Stimulated activated naive CD8-positive, alpha-beta T cell treated with anti-CD3 and anti-CD28 coated beads, Interleukin-15, Interleukin-2, amounts not matched to agents 100 ng/mL and 50 ng/mL, for 24 hours (primary cell): ENCODE results near the gene ZCCHC8.
"Not testable (repeated sequence)": the region's sequence is repeated elsewhere in the genome, so short reads cannot be mapped to it uniquely, and the experiment has no call there.

Experiments
- H3K27ac Mint-ChIP-seq: one replicate; pipeline ENCODE4 v1.8.0; 2021; ENCODE audit warnings: mild to moderate bottlenecking, mixed read lengths
- H3K27me3 Mint-ChIP-seq: one replicate; pipeline ENCODE4 v1.8.0; 2021; ENCODE audit warnings: mixed read lengths
- H3K36me3 Mint-ChIP-seq: one replicate; pipeline ENCODE4 v1.8.0; 2021; ENCODE audit warnings: low read depth, mixed read lengths
- H3K4me1 Mint-ChIP-seq: one replicate; pipeline ENCODE4 v1.8.0; 2021; ENCODE audit warnings: low read depth, mixed read lengths
- H3K4me3 Mint-ChIP-seq: one replicate; pipeline ENCODE4 v1.8.0; 2021; ENCODE audit warnings: mild to moderate bottlenecking, mixed read lengths
- H3K9me3 Mint-ChIP-seq: one replicate; pipeline ENCODE4 v1.8.0; 2021; ENCODE audit warnings: mixed read lengths

The ZCCHC8 gene

GRCh38 chr12:122519418-122519817 lies 18.7 kb upstream of the ZCCHC8 start:
- Mint-ChIP-seq H3K9me3 (no peaks in the 10 kb centered on the region), H3K4me1 (peaks cover 58% of the 10 kb centered on the region), H3K27ac (peak overlapping the region; percentile 29), H3K27me3 (no peaks in the 10 kb centered on the region), H3K4me3 (no peak overlapping the region), H3K36me3 (peaks cover 89% of the 10 kb centered on the region)

- Mint-ChIP-seq H3K27ac (peak overlapping the region; percentile 32), H3K9me3 (no peaks in the 10 kb centered on the region), H3K4me3 (no peak overlapping the region), H3K4me1 (peaks cover 53% of the 10 kb centered on the region), H3K27me3 (no peaks in the 10 kb centered on the region), H3K36me3 (peaks cover 89% of the 10 kb centered on the region)
Observed at GRCh38 chr12:122518908-122519307, 18.2 kb upstream of the ZCCHC8 start.

- Mint-ChIP-seq H3K27ac (peak overlapping the region; percentile 52), H3K36me3 (peaks cover 88% of the 10 kb centered on the region), H3K4me1 (peaks cover 43% of the 10 kb centered on the region), H3K4me3 (no peak overlapping the region), H3K9me3 (no peaks in the 10 kb centered on the region), H3K27me3 (no peaks in the 10 kb centered on the region)
Observed at GRCh38 chr12:122517877-122518276, 17.1 kb upstream of the ZCCHC8 start.

GRCh38 chr12:122516544-122517361 lies 16.0 kb upstream of the ZCCHC8 start:
- H3K27me3 Mint-ChIP-seq: no peaks in the 10 kb centered on the region
- H3K36me3 Mint-ChIP-seq: peaks cover 92% of the 10 kb centered on the region
- H3K27ac Mint-ChIP-seq: no peak overlapping the region
- H3K4me3 Mint-ChIP-seq: no peak overlapping the region
- no peaks in the 10 kb centered on the region for H3K9me3 Mint-ChIP-seq
- H3K4me1 Mint-ChIP-seq: peaks cover 32% of the 10 kb centered on the region

GRCh38 chr12:122515275-122515674 lies 14.5 kb upstream of the ZCCHC8 start:
- H3K27ac Mint-ChIP-seq: no peak overlapping the region
- H3K36me3 Mint-ChIP-seq: peaks cover 90% of the 10 kb centered on the region
- H3K27me3 Mint-ChIP-seq: no peaks in the 10 kb centered on the region
- H3K9me3 Mint-ChIP-seq: no peaks in the 10 kb centered on the region
- peaks cover 23% of the 10 kb centered on the region for H3K4me1 Mint-ChIP-seq
- no peak overlapping the region for H3K4me3 Mint-ChIP-seq

- H3K4me3 Mint-ChIP-seq: no peak overlapping the region
- peak overlapping the region; percentile 36 for H3K27ac Mint-ChIP-seq
- H3K4me1 Mint-ChIP-seq: peaks cover 9% of the 10 kb centered on the region
- H3K9me3 Mint-ChIP-seq: no peaks in the 10 kb centered on the region
- H3K27me3 Mint-ChIP-seq: no peaks in the 10 kb centered on the region
- peaks cover 91% of the 10 kb centered on the region for H3K36me3 Mint-ChIP-seq
Observed at GRCh38 chr12:122513660-122514059, 12.9 kb upstream of the ZCCHC8 start.

GRCh38 chr12:122513028-122513427 lies 12.3 kb upstream of the ZCCHC8 start:
- not testable (repeated sequence) for H3K4me1 Mint-ChIP-seq, H3K27me3 Mint-ChIP-seq, H3K4me3 Mint-ChIP-seq, H3K9me3 Mint-ChIP-seq, H3K27ac Mint-ChIP-seq
- H3K36me3 Mint-ChIP-seq: peaks cover 93% of the 10 kb centered on the region

- Mint-ChIP-seq H3K4me3 (no peak overlapping the region), H3K36me3 (peaks cover 83% of the 10 kb centered on the region), H3K27ac (no peak overlapping the region), H3K4me1 (no peaks in the 10 kb centered on the region), H3K9me3 (no peaks in the 10 kb centered on the region), H3K27me3 (no peaks in the 10 kb centered on the region)
Observed at GRCh38 chr12:122508163-122508562, 7.4 kb upstream of the ZCCHC8 start.

- peaks cover 9% of the 10 kb centered on the region for H3K4me1 Mint-ChIP-seq
- H3K27ac Mint-ChIP-seq: no peak overlapping the region
- H3K27me3 Mint-ChIP-seq: no peaks in the 10 kb centered on the region
- H3K4me3 Mint-ChIP-seq: no peak overlapping the region
- H3K36me3 Mint-ChIP-seq: peaks cover 80% of the 10 kb centered on the region
- no peaks in the 10 kb centered on the region for H3K9me3 Mint-ChIP-seq
Observed at GRCh38 chr12:122506393-122506938, 5.7 kb upstream of the ZCCHC8 start.

- no peaks in the 10 kb centered on the region for H3K27me3 Mint-ChIP-seq
- H3K9me3 Mint-ChIP-seq: no peaks in the 10 kb centered on the region
- H3K4me3 Mint-ChIP-seq: no peak overlapping the region
- H3K27ac Mint-ChIP-seq: no peak overlapping the region
- peaks cover 72% of the 10 kb centered on the region for H3K36me3 Mint-ChIP-seq
- peaks cover 16% of the 10 kb centered on the region for H3K4me1 Mint-ChIP-seq
Observed at GRCh38 chr12:122505419-122506051, 4.8 kb upstream of the ZCCHC8 start.

- no peak overlapping the region for H3K27ac Mint-ChIP-seq
- no peak overlapping the region for H3K4me3 Mint-ChIP-seq
- no peaks in the 10 kb centered on the region for H3K9me3 Mint-ChIP-seq
- H3K4me1 Mint-ChIP-seq: peaks cover 25% of the 10 kb centered on the region
- H3K36me3 Mint-ChIP-seq: peaks cover 60% of the 10 kb centered on the region
- H3K27me3 Mint-ChIP-seq: no peaks in the 10 kb centered on the region
Observed at GRCh38 chr12:122503783-122504590, 3.3 kb upstream of the ZCCHC8 start.

- H3K27me3 Mint-ChIP-seq: no peaks in the 10 kb centered on the region
- no peak overlapping the region for H3K27ac Mint-ChIP-seq
- peaks cover 58% of the 10 kb centered on the region for H3K36me3 Mint-ChIP-seq
- H3K4me1 Mint-ChIP-seq: peaks cover 31% of the 10 kb centered on the region
- no peak overlapping the region for H3K4me3 Mint-ChIP-seq
- H3K9me3 Mint-ChIP-seq: no peaks in the 10 kb centered on the region
Observed at GRCh38 chr12:122503147-122503751, 2.5 kb upstream of the ZCCHC8 start.

GRCh38 chr12:122501489-122501989 lies 807 bp upstream of the ZCCHC8 start:
- peak overlapping the region; percentile 96 for H3K27ac Mint-ChIP-seq
- no peaks in the 10 kb centered on the region for H3K9me3 Mint-ChIP-seq
- H3K36me3 Mint-ChIP-seq: peaks cover 48% of the 10 kb centered on the region
- H3K27me3 Mint-ChIP-seq: no peaks in the 10 kb centered on the region
- H3K4me3 Mint-ChIP-seq: peak overlapping the region; percentile 99
- peaks cover 38% of the 10 kb centered on the region for H3K4me1 Mint-ChIP-seq

- Mint-ChIP-seq H3K36me3 (peaks cover 41% of the 10 kb centered on the region), H3K9me3 (no peaks in the 10 kb centered on the region), H3K4me1 (peaks cover 39% of the 10 kb centered on the region), H3K27me3 (no peaks in the 10 kb centered on the region), H3K4me3 (peak overlapping the region; percentile 99), H3K27ac (peak overlapping the region; percentile 96)
Observed at GRCh38 chr12:122499991-122500684, 594 bp downstream of the ZCCHC8 start.
